Trophoblast cell (in vitro differentiated cells and primary cell): ENCODE data around the gene SLC16A12.

Source experiments
- DNase-seq, 2 donors: peaks; one replicate each; pipeline ENCODE4 v3.0.0-alpha.2; 2016
- H2AFZ ChIP-seq: 2 replicates; pipeline ENCODE4 v1.6.1; 2013; ENCODE audit warnings: low read length, moderate library complexity, mild to moderate bottlenecking; ENCODE audit not compliant: insufficient read depth, poor library complexity
- H2AK5ac ChIP-seq: 2 replicates; pipeline ENCODE4 v1.6.1; 2013; ENCODE audit warnings: mild to moderate bottlenecking, low read length
- H2BK120ac ChIP-seq: 2 replicates; pipeline ENCODE4 v1.6.1; 2013; ENCODE audit warnings: low read length, mild to moderate bottlenecking, moderate library complexity; ENCODE audit not compliant: insufficient read depth, poor library complexity
- H2BK12ac ChIP-seq: 2 replicates; pipeline ENCODE4 v1.6.1; 2013; ENCODE audit warnings: mild to moderate bottlenecking, low read length, moderate library complexity
- H2BK5ac ChIP-seq: 2 replicates; pipeline ENCODE4 v1.6.1; 2013; ENCODE audit warnings: low read length, low read depth, moderate library complexity, mild to moderate bottlenecking; ENCODE audit not compliant: poor library complexity
- H3K14ac ChIP-seq: 2 replicates; pipeline ENCODE4 v1.6.1; 2013; ENCODE audit warnings: mild to moderate bottlenecking, low read length
- H3K18ac ChIP-seq: 2 replicates; pipeline ENCODE4 v1.6.1; 2013; ENCODE audit warnings: mild to moderate bottlenecking, low read length
- H3K23ac ChIP-seq: 2 replicates; pipeline ENCODE4 v1.6.1; 2013; ENCODE audit warnings: low read length
- H3K27ac ChIP-seq: 2 replicates; pipeline ENCODE4 v1.5.1; 2013; ENCODE audit warnings: low read depth, mild to moderate bottlenecking, inconsistent platforms, low read length, moderate library complexity
- H3K27me3 ChIP-seq: 2 replicates; pipeline ENCODE4 v1.6.1; 2013; ENCODE audit warnings: inconsistent platforms, mild to moderate bottlenecking, low read length, moderate library complexity; ENCODE audit not compliant: insufficient read depth
- H3K36me3 ChIP-seq, 2 experiments: 1 replicate in 1 of 2; 2 replicates in 1 of 2; pipeline ENCODE4 v1.6.1; 2013; ENCODE audit warnings: low read length in 2 of 2, mild to moderate bottlenecking in 2 of 2, moderate library complexity in 1 of 2; ENCODE audit not compliant: insufficient read depth in 2 of 2, control insufficient read depth in 1 of 2
- H3K4ac ChIP-seq: 2 replicates; pipeline ENCODE4 v1.6.1; 2013; ENCODE audit warnings: low read depth, mild to moderate bottlenecking, low read length, moderate library complexity
- H3K4me1 ChIP-seq, 2 experiments: 1 replicate in 1 of 2; 2 replicates in 1 of 2; pipeline ENCODE4 v1.6.1; 2013; ENCODE audit warnings: low read length in 2 of 2, mild to moderate bottlenecking in 2 of 2, moderate library complexity in 1 of 2; ENCODE audit not compliant: insufficient read depth in 2 of 2, control insufficient read depth in 1 of 2
- H3K4me2 ChIP-seq: 2 replicates; pipeline ENCODE4 v1.6.1; 2013; ENCODE audit warnings: inconsistent platforms, mild to moderate bottlenecking, low read length, moderate library complexity
- H3K4me3 ChIP-seq: 2 replicates; pipeline ENCODE4 v1.5.1; 2013; ENCODE audit warnings: mild to moderate bottlenecking, low read depth, low read length, inconsistent platforms
- H3K79me1 ChIP-seq: one replicate; pipeline ENCODE4 v1.6.1; 2013; ENCODE audit warnings: low read length
- H3K79me2 ChIP-seq: 2 replicates; pipeline ENCODE4 v1.6.1; 2013; ENCODE audit warnings: low read length, mild to moderate bottlenecking; ENCODE audit not compliant: control insufficient read depth, insufficient read depth, poor library complexity
- H3K9ac ChIP-seq: 2 replicates; pipeline ENCODE4 v1.6.1; 2013; ENCODE audit warnings: mild to moderate bottlenecking, low read length
- H3K9me3 ChIP-seq: 2 replicates; pipeline ENCODE4 v1.6.1; 2013; ENCODE audit warnings: low read depth, mild to moderate bottlenecking, control low read depth, inconsistent platforms, low read length; ENCODE audit not compliant: insufficient read depth
- H4K12ac ChIP-seq: 2 replicates; pipeline ENCODE4 v1.6.1; 2013; ENCODE audit warnings: low read depth, mild to moderate bottlenecking, low read length, moderate library complexity
- H4K8ac ChIP-seq: 2 replicates; pipeline ENCODE4 v1.6.1; 2013; ENCODE audit warnings: low read depth, mild to moderate bottlenecking, low read length, moderate library complexity
- H4K91ac ChIP-seq: one replicate; pipeline ENCODE4 v1.6.1; 2013; ENCODE audit warnings: low read depth, mild to moderate bottlenecking, low read length, moderate library complexity
- WGBS: extraction: QIAGEN DNeasy Blood & Tissue Kit; methylation state at CpG from one replicate; pipeline ENCODE4 v1.1.7; 2013; ENCODE audit warnings: missing lambda C conversion rate; ENCODE audit not compliant: insufficient read length, insufficient coverage; ENCODE audit errors: extremely low coverage; 5-methylcytosine and 5-hydroxymethylcytosine counted together

The SLC16A12 gene

GRCh38 chr10:89566992-89567391, 31.6 kb upstream of the SLC16A12 start:
- Histone ChIP-seq H3K27me3 (no peaks in the 10 kb centered on the region), H3K9ac (no peak overlapping the region), H3K4me3 (no peak overlapping the region), H4K12ac (no peak overlapping the region), H4K91ac (no peak overlapping the region), H3K9me3 (no peaks in the 10 kb centered on the region), H3K36me3 (no peaks in the 10 kb centered on the region), H2AK5ac (no peak overlapping the region), H3K79me2 (no peaks in the 10 kb centered on the region), H4K8ac (no peak overlapping the region), H3K4ac (no peak overlapping the region), H3K4me2 (no peak overlapping the region), H2BK120ac (no peak overlapping the region), H2AFZ (no peak overlapping the region), H3K23ac (no peak overlapping the region), H2BK12ac (no peak overlapping the region), H3K79me1 (no peaks in the 10 kb centered on the region), H2BK5ac (no peak overlapping the region), H3K27ac (no peak overlapping the region), H3K4me1 (no peaks in the 10 kb centered on the region), H3K14ac (no peak overlapping the region), H3K18ac (no peak overlapping the region)
- no peak for DNase-seq
- WGBS, result no CpG with 5 or more reads among the region's 3 CpGs

- H3K9me3 ChIP-seq, result no peaks in the 10 kb centered on the region
- no peaks in the 10 kb centered on the region for H3K36me3 ChIP-seq
- WGBS, result no CpG with 5 or more reads among the region's 10 CpGs
- no peak overlapping the region for H4K91ac ChIP-seq
- no peak overlapping the region for H3K9ac ChIP-seq
- no peaks in the 10 kb centered on the region for H3K79me2 ChIP-seq
- H2BK12ac ChIP-seq, result no peak overlapping the region
- H3K27me3 ChIP-seq, result no peaks in the 10 kb centered on the region
- H3K14ac ChIP-seq, result no peak overlapping the region
- H3K23ac ChIP-seq, result no peak overlapping the region
- H3K79me1 ChIP-seq, result no peaks in the 10 kb centered on the region
- H2BK5ac ChIP-seq, result no peak overlapping the region
- H3K27ac ChIP-seq, result no peak overlapping the region
- H4K12ac ChIP-seq, result no peak overlapping the region
- no peak overlapping the region for H3K4ac ChIP-seq
- H3K4me1 ChIP-seq, result no peaks in the 10 kb centered on the region
- no peak overlapping the region for H3K4me2 ChIP-seq
- no peak overlapping the region for H3K18ac ChIP-seq
- H4K8ac ChIP-seq, result no peak overlapping the region
- no peak overlapping the region for H3K4me3 ChIP-seq
- H2AFZ ChIP-seq, result no peak overlapping the region
- H2BK120ac ChIP-seq, result no peak overlapping the region
- no peak for DNase-seq
- H2AK5ac ChIP-seq, result no peak overlapping the region
These were observed 30.9 kb upstream of the SLC16A12 start for GRCh38 chr10:89566095-89566950.

- DNase-seq, result no peak
- Histone ChIP-seq H2BK120ac (no peak overlapping the region), H3K23ac (no peak overlapping the region), H3K27me3 (no peaks in the 10 kb centered on the region), H3K79me2 (no peaks in the 10 kb centered on the region), H2AFZ (no peak overlapping the region), H3K4me2 (no peak overlapping the region), H3K18ac (no peak overlapping the region), H2AK5ac (no peak overlapping the region), H4K8ac (no peak overlapping the region), H3K4ac (no peak overlapping the region), H3K9me3 (no peaks in the 10 kb centered on the region), H4K91ac (no peak overlapping the region), H3K27ac (no peak overlapping the region), H3K14ac (no peak overlapping the region), H3K36me3 (no peaks in the 10 kb centered on the region), H3K4me3 (no peak overlapping the region), H2BK12ac (no peak overlapping the region), H2BK5ac (no peak overlapping the region), H3K4me1 (no peaks in the 10 kb centered on the region), H3K9ac (no peak overlapping the region), H3K79me1 (no peaks in the 10 kb centered on the region), H4K12ac (no peak overlapping the region)
- no CpG with 5 or more reads among the region's 1 CpG for WGBS
These were observed 29.8 kb upstream of the SLC16A12 start for GRCh38 chr10:89565180-89565579.

GRCh38 chr10:89563861-89564478, 28.6 kb upstream of the SLC16A12 start:
- DNase-seq, result peak in 1 of 2 donors; percentile 82
- no peaks in the 10 kb centered on the region for H3K27me3 ChIP-seq
- no peaks in the 10 kb centered on the region for H3K79me2 ChIP-seq
- no peak overlapping the region for H3K27ac ChIP-seq
- H4K8ac ChIP-seq, result no peak overlapping the region
- no peaks in the 10 kb centered on the region for H3K79me1 ChIP-seq
- no CpG with 5 or more reads among the region's 2 CpGs for WGBS
- no peak overlapping the region for H3K4ac ChIP-seq
- H3K18ac ChIP-seq, result no peak overlapping the region
- no peak overlapping the region for H3K4me3 ChIP-seq
- no peak overlapping the region for H2AK5ac ChIP-seq
- H2BK5ac ChIP-seq, result no peak overlapping the region
- no peak overlapping the region for H3K23ac ChIP-seq
- H3K4me1 ChIP-seq, result no peaks in the 10 kb centered on the region
- no peaks in the 10 kb centered on the region for H3K9me3 ChIP-seq
- no peak overlapping the region for H2BK12ac ChIP-seq
- H3K14ac ChIP-seq, result no peak overlapping the region
- no peak overlapping the region for H4K12ac ChIP-seq
- no peak overlapping the region for H3K9ac ChIP-seq
- no peak overlapping the region for H3K4me2 ChIP-seq
- H2BK120ac ChIP-seq, result no peak overlapping the region
- H2AFZ ChIP-seq, result no peak overlapping the region
- no peaks in the 10 kb centered on the region for H3K36me3 ChIP-seq
- H4K91ac ChIP-seq, result no peak overlapping the region
